ENCODE measurements around the gene KCNQ1.

GRCh38 chr11:2874963-2875362 is 430.2 kb downstream of the KCNQ1 start:
- TF ChIP-seq CTCF (conservative IDR thresholded peaks at IDR 0.05; ENCODE audit: low read depth in 2 of 2) (no peak), EZH2phosphoT487 (IDR thresholded peaks at IDR 0.05; ENCODE audit: unreplicated experiment) (no peak), STAT1 (IDR thresholded peaks at IDR 0.05; ENCODE audit: unreplicated experiment) (no peak), EZH2 (IDR thresholded peaks at IDR 0.05; ENCODE audit: low read depth, unreplicated experiment) (no peak)

Data from GM23338 (cell line).